HG03060 (cell line): ENCODE results near the gene DCAKD.

Source experiments
- ATAC-seq: cut with Tn5 transposase; IDR thresholded peaks from one replicate; pipeline ENCODE4 v1.9.1; 2021; ENCODE audit warnings: low read depth, moderate number of reproducible peaks; ENCODE audit not compliant: unreplicated experiment

DCAKD gene

DNA sequence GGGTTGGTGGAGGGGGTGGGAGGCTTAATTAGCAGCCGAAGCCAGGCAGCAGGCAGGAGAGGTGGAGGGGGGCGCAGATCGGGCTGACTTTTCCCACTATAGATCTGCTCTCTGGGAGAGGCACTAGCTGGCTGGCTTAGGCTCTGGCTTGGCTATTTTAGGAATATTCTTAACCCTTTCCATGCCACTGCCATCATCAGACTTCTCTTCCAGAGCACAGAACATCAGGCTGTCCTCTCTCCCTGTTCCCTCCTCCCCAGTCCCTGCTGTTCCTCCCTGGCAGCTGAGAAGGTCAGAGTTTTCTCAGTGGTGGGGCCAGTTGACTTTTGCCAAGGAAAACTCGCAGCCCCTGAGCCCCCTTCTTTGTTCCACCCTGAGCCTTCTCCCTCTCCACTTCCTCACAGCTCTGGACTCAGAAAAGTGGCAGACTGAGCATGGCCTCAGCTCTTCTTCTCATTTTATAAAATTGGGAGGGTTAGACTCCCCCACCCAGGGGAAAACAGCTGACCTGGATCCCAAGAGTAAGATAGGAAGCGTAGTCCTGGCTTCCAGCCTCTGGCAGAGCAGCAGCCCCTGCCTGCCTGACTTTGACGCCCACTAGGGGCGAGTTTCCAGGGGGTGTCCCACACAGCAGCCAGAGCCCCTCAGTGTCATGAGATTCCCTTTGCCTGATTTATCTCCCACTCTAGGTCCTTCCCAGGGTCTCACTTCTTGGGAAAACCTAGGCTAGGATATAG lies 73.5 kb downstream of the DCAKD start:
- ATAC-seq, result no peak

DNA sequence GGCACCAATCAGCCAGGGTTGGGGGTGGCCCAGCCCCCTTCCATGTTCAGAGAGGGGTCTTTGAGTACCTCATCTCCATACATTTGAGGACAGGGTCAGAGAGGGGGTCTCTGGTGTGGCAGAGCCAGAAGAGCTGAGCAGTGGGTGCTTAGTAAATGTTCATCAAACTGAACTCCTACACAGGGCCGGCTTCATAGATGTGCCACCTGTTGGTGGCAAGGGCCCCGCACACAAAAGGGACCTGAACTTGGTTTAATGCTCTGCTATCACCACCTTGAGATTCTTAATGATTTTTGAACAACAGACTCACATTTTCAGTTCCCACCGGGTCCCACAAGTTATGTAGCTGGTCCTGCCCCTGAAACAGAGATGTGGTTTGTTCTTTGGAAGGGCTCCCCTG lies 74.4 kb downstream of the DCAKD start:
- no peak for ATAC-seq

- ATAC-seq, result no peak
Observed at GRCh38 chr17:44976206-44976605, 75.2 kb downstream of the DCAKD start.
